OCI-LY1 (cell line): ENCODE data around the gene SLCO4C1.

Source experiments
- EZH2 ChIP-seq: fragments of 200-600 bp; sonication (generic), shearing (Covaris generic); IDR thresholded peaks from 2 replicates; pipeline ENCODE4 v1.8.0; 2017; ENCODE audit warnings: borderline replicate concordance, mixed run types, mild to moderate bottlenecking, antibody characterized with exemption, low read length, moderate library complexity, mixed read lengths
- TF ChIP-seq, protein P1 (sequence below): fragments of 200-600 bp; sonication (generic), shearing (Covaris generic); IDR thresholded peaks from 2 replicates; pipeline ENCODE4 v1.5.1; 2017; ENCODE audit warnings: mild to moderate bottlenecking, antibody characterized with exemption, low read length, moderate library complexity, mixed read lengths

DNA sequence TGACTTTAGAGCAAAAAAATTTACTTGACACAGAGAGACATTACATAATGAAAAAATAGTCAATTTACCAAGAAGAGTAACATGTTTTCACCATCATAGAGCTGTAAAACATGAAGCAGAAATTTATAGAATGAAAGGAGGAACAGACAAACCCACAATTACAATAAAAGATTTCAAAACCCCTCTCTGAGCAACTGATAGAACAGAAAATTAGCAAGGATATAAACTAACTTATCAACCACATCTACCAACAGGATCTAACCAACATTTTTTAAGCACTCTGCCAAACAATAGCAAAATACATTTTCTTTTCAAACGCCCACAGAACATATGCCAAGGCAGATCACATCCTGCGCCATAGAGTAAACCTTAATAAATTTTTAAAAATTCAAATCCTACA lies 17.9 kb downstream of the SLCO4C1 start:
- TF ChIP-seq, protein P1, sequence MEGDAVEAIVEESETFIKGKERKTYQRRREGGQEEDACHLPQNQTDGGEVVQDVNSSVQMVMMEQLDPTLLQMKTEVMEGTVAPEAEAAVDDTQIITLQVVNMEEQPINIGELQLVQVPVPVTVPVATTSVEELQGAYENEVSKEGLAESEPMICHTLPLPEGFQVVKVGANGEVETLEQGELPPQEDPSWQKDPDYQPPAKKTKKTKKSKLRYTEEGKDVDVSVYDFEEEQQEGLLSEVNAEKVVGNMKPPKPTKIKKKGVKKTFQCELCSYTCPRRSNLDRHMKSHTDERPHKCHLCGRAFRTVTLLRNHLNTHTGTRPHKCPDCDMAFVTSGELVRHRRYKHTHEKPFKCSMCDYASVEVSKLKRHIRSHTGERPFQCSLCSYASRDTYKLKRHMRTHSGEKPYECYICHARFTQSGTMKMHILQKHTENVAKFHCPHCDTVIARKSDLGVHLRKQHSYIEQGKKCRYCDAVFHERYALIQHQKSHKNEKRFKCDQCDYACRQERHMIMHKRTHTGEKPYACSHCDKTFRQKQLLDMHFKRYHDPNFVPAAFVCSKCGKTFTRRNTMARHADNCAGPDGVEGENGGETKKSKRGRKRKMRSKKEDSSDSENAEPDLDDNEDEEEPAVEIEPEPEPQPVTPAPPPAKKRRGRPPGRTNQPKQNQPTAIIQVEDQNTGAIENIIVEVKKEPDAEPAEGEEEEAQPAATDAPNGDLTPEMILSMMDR, result no peak
- TF ChIP-seq EZH2, result no peak
